GM23248 (cell line): ENCODE measurements around the gene SLC8A2. TPM values are rescaled to one million over a fixed set of nuclear protein-coding genes. Genes with fewer than 3 reads are reported as not detected.

Source experiments
- DNase-seq: peaks from one replicate; pipeline ENCODE4 v3.0.0-alpha.2; 2015
- H2AFZ ChIP-seq: fragments of 200-600 bp; sonication (generic); 2 replicates; pipeline ENCODE4 v1.6.1; 2016; ENCODE audit warnings: antibody characterized with exemption
- H3F3A ChIP-seq: fragments of 200-600 bp; sonication (generic); 2 replicates; pipeline ENCODE4 v1.6.1; 2016; ENCODE audit warnings: mild to moderate bottlenecking, antibody characterized with exemption, mixed run types; ENCODE audit not compliant: insufficient read depth
- H3K27ac ChIP-seq: fragments of 200-600 bp; sonication (generic); 2 replicates; pipeline ENCODE4 v1.5.1; 2016; ENCODE audit warnings: mild to moderate bottlenecking
- H3K27me3 ChIP-seq: fragments of 200-600 bp; sonication (generic); replicated peaks from 2 replicates; pipeline ENCODE4 v1.6.1; 2016; ENCODE audit warnings: mild to moderate bottlenecking; ENCODE audit not compliant: insufficient read depth
- H3K36me3 ChIP-seq: fragments of 200-600 bp; sonication (generic); 2 replicates; pipeline ENCODE4 v1.6.1; 2016; ENCODE audit warnings: low read depth, mild to moderate bottlenecking
- H3K4me1 ChIP-seq: fragments of 200-600 bp; sonication (generic); 2 replicates; pipeline ENCODE4 v1.6.1; 2016; ENCODE audit warnings: mild to moderate bottlenecking; ENCODE audit not compliant: insufficient read depth
- H3K4me2 ChIP-seq: fragments of 200-600 bp; sonication (generic); one replicate; pipeline ENCODE4 v1.6.1; 2016; ENCODE audit warnings: mild to moderate bottlenecking; ENCODE audit not compliant: unreplicated experiment
- H3K4me3 ChIP-seq: fragments of 200-600 bp; sonication (generic); 2 replicates; pipeline ENCODE4 v1.5.1; 2016; ENCODE audit warnings: mild to moderate bottlenecking
- H3K79me2 ChIP-seq: fragments of 200-600 bp; sonication (generic); 2 replicates; pipeline ENCODE4 v1.6.1; 2016; ENCODE audit warnings: mild to moderate bottlenecking; ENCODE audit not compliant: insufficient read depth
- H3K9ac ChIP-seq: fragments of 200-600 bp; sonication (generic); 2 replicates; pipeline ENCODE4 v1.6.1; 2016; ENCODE audit warnings: mild to moderate bottlenecking
- H3K9me2 ChIP-seq: fragments of 200-600 bp; sonication (generic); 2 replicates; pipeline ENCODE4 v1.6.1; 2016; ENCODE audit warnings: mixed run types, mild to moderate bottlenecking, moderate library complexity; ENCODE audit not compliant: insufficient read depth
- H3K9me3 ChIP-seq: fragments of 200-600 bp; sonication (generic); one replicate; pipeline ENCODE4 v1.6.1; 2017; ENCODE audit warnings: low read depth
- H4K20me1 ChIP-seq: fragments of 200-600 bp; sonication (generic); 2 replicates; pipeline ENCODE4 v1.6.0; 2016; ENCODE audit not compliant: insufficient read depth
- EZH2 ChIP-seq: fragments of 200-600 bp; sonication (generic); IDR thresholded peaks from 2 replicates; pipeline ENCODE4 v1.6.1; 2018; ENCODE audit warnings: antibody characterized with exemption, mild to moderate bottlenecking; ENCODE audit not compliant: insufficient read depth, poor library complexity, severe bottlenecking
- EZH2phosphoT487 ChIP-seq: fragments of 200-600 bp; sonication (generic); IDR thresholded peaks from 2 replicates; pipeline ENCODE4 v1.6.1; 2018; ENCODE audit warnings: antibody characterized with exemption, moderate library complexity, mild to moderate bottlenecking, low read depth; ENCODE audit not compliant: insufficient read depth
- WGBS, 2 experiments: methylation state at CpG; one replicate each; pipeline ENCODE4 v1.1.6; 2015 to 2017; ENCODE audit warnings: low lambda C conversion rate in 2 of 2, low coverage in 1 of 2; ENCODE audit errors: missing lambda C conversion rate in 2 of 2; 5-methylcytosine and 5-hydroxymethylcytosine counted together
- in situ Hi-C: fragments of 300-500 bp; cut with MboI; formaldehyde crosslinking; loops from 2 replicates; pipeline ENCODE4 v1.15.0; 2020
- polyA plus RNA-seq: library from polyadenylated mRNA; unstranded; fragments of >200 nt; fragmentation: Nextera tagmentation; extraction: Ambion mirVana; gene quantifications from 2 replicates; pipeline ENCODE4 v1.2.1, GENCODE V29; 2016
- total RNA-seq: library from RNA; depleted of rRNA; stranded (reverse); fragments of >200 nt; shearing (Covaris generic); gene quantifications from 2 replicates; pipeline ENCODE4 v1.2.3, GENCODE V29; 2014

The SLC8A2 gene
- total and polyA plus RNA-seq, 2 experiments from 2014 or later = not detected

DNA sequence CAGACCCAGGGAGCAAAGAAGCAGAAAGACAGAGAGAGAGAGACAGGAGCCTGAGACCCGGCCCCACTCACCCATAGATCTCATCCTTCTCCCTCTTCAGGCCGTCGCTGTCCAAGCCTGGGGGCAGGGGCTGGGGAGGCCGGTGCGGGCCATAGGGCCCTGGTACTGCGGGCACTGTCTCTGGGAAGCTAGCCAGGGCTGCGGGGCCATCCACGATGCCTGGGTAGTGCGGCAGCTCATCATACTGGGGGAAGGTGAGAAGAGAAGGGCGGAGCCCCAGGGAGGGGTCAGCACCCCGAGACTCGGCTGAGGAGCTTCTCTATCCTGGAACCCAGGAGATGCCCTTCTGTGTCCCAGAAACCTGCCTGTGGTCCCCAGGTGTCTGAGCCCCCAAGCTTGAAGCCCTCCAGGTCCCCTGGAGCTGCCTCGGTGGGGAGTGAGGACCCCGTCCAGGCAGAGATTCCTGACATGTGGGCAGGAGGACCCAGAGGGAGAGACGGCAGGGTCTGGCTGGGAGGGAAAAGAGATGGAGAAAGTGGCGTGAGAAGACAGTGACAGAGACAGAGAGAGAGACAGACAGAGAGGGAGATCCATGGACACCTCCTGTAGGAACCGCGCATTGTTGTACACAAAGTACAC lies 54.5 kb downstream of the SLC8A2 start:
- Histone ChIP-seq H2AFZ (no peak overlapping the region), H3K36me3 (peaks cover 6% of the 10 kb centered on the region; the same call in 1 of the 2 replicates), H3K9me3 (no peaks in the 10 kb centered on the region), H3K4me2 (peak overlapping the region; percentile 99), H3K9ac (peak overlapping the region; percentile 11; the same call in 1 of the 2 replicates), H3K4me1 (peaks cover under 1% of the 10 kb centered on the region; the same call in 1 of the 2 replicates), H3K27me3 (peaks cover 22% of the 10 kb centered on the region), H4K20me1 (no peaks in the 10 kb centered on the region), H3K4me3 (peak overlapping the region; percentile 91), H3K79me2 (0 out of 2 replicates have a peak, but pooled peaks cover 6% of the 10 kb centered on the region), H3F3A (no peaks in the 10 kb centered on the region), H3K27ac (no peak overlapping the region), H3K9me2 (no peaks in the 10 kb centered on the region)
- WGBS, 2 experiments = 53 to 56% methylated on average over 15 to 18 of the region's 18 CpGs
- DNase-seq = no peak
- no peak for TF ChIP-seq EZH2
- no peak for TF ChIP-seq EZH2phosphoT487
- in situ Hi-C loops = no loop called here

DNA sequence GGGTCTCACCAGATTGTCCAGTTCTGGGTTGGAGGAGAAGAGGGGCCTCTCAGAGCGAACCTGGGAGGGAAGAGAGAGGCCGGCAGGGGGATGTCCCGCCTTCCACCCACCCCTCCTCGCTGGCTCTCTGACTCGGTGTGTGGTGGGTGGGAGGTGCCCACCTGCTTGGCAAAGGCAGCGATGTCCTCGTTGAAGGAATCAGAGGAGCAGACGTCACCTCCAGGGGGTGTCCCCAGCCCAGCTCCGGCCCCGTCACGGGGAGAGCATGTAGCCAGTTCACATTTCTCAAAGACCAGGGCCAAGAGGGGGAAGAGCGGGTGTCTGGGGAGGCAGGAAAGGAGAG lies 55.1 kb downstream of the SLC8A2 start:
- in situ Hi-C loops = no loop called here
- Histone ChIP-seq H3K9me3 (no peaks in the 10 kb centered on the region), H2AFZ (no peak overlapping the region), H3K27ac (no peak overlapping the region), H3K4me2 (no peak overlapping the region), H3K9ac (no peak overlapping the region), H3K4me3 (no peak overlapping the region), H3K36me3 (peaks cover 6% of the 10 kb centered on the region; the same call in 1 of the 2 replicates), H3K4me1 (no peaks in the 10 kb centered on the region; the same call in 1 of the 2 replicates), H3K27me3 (peaks cover 17% of the 10 kb centered on the region; the same call in 1 of the 2 replicates), H4K20me1 (no peaks in the 10 kb centered on the region), H3F3A (no peaks in the 10 kb centered on the region), H3K79me2 (0 out of 2 replicates have a peak, but pooled peaks cover 6% of the 10 kb centered on the region), H3K9me2 (no peaks in the 10 kb centered on the region)
- DNase-seq = no peak
- 92 to 100% methylated on average over 2 to 12 of the region's 12 CpGs for WGBS, 2 experiments
- TF ChIP-seq EZH2phosphoT487 (no peak), EZH2 (no peak)

- in situ Hi-C loops = no loop called here
- Histone ChIP-seq H3K4me2 (no peak overlapping the region), H3K4me3 (no peak overlapping the region), H3K9ac (no peak overlapping the region), H3K36me3 (peaks cover 6% of the 10 kb centered on the region; the same call in 1 of the 2 replicates), H2AFZ (no peak overlapping the region), H4K20me1 (no peaks in the 10 kb centered on the region), H3K79me2 (0 out of 2 replicates have a peak, but pooled peaks cover 6% of the 10 kb centered on the region), H3K9me2 (no peaks in the 10 kb centered on the region), H3K9me3 (no peaks in the 10 kb centered on the region), H3K4me1 (no peaks in the 10 kb centered on the region; the same call in 1 of the 2 replicates), H3F3A (no peaks in the 10 kb centered on the region), H3K27ac (no peak overlapping the region), H3K27me3 (peaks cover 12% of the 10 kb centered on the region; the same call in 1 of the 2 replicates)
- DNase-seq = no peak
- 95% methylated on average over 20 to 21 of the region's 21 CpGs for WGBS, 2 experiments
- no peak for TF ChIP-seq EZH2phosphoT487
- TF ChIP-seq EZH2 = no peak
Measured at GRCh38 chr19:47415953-47416642, 55.6 kb downstream of the SLC8A2 start.

GRCh38 chr19:47414469-47414868 lies 57.2 kb downstream of the SLC8A2 start:
- Histone ChIP-seq H3K27me3 (0 out of 2 replicates have a peak, but pooled peaks cover 1% of the 10 kb centered on the region), H3K36me3 (peaks cover 6% of the 10 kb centered on the region; the same call in 1 of the 2 replicates), H3K4me3 (no peak overlapping the region), H3K27ac (no peak overlapping the region), H3K9ac (no peak overlapping the region), H3K9me3 (no peaks in the 10 kb centered on the region), H3F3A (no peaks in the 10 kb centered on the region), H2AFZ (no peak overlapping the region), H3K4me1 (no peaks in the 10 kb centered on the region; the same call in 1 of the 2 replicates), H3K4me2 (no peak overlapping the region), H3K79me2 (0 out of 2 replicates have a peak, but pooled peaks cover 6% of the 10 kb centered on the region), H4K20me1 (no peaks in the 10 kb centered on the region), H3K9me2 (no peaks in the 10 kb centered on the region)
- no peak for TF ChIP-seq EZH2
- no peak for TF ChIP-seq EZH2phosphoT487
- in situ Hi-C loops = no loop called here
- 79 to 86% methylated on average over 18 to 21 of the region's 21 CpGs for WGBS, 2 experiments
- no peak for DNase-seq
